GM21423 (cell line): ENCODE results near the gene TSPO2.
"Not testable (repeated sequence)": the region's sequence is repeated elsewhere in the genome, so short reads cannot be mapped to it uniquely, and the experiment has no call there.

Experiments
- ATAC-seq: cut with Tn5 transposase; IDR thresholded peaks from one replicate; pipeline ENCODE4 v1.9.1; 2021; ENCODE audit warnings: mild to moderate bottlenecking, moderate library complexity; ENCODE audit not compliant: unreplicated experiment

TSPO2 gene, protein sequence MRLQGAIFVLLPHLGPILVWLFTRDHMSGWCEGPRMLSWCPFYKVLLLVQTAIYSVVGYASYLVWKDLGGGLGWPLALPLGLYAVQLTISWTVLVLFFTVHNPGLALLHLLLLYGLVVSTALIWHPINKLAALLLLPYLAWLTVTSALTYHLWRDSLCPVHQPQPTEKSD

DNA sequence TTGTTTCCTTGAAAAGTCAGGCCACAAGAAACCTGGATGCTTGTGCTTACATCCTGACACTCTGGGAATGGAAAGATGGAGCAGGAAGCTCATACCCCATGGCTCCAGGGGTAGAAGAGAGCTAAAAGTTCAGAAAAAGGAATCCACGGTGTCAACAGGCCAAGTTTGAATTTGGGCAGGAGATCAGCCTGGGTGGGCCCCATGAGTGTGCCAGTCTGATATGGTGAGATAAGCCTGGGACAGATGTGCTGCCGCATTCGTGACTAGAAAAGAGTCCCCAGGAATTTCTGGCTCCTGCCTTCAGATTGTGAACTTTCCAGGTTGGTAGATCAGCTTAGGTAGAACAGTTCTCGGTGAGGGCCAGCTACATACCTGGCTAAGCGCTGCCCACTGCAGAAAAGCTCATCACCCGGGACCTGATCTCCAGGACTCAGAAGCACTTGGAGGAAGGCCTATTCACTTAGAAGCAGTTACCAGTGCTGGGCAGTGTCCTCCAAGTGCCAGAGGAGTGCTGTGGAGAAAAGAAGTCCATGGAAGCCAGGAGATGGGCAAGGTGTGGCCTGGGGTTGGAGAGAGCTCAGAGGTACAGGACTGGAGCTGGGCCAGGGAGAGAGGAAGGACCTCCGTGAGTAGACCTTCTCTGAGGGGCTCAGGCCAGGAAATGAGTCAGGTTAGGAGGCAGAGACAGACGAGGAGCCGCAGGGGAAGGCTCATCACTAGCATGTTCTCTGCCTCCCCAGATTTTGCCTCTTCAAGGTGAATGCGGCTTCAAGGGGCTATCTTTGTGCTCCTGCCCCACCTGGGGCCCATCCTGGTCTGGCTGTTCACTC lies at the start of gene TSPO2:
Gene TSPO2 (plus strand): TSS at position 242 of the 830 bp plus-strand sequence. CDS start 519 bp downstream, at position 761.
- no peak for ATAC-seq

DNA sequence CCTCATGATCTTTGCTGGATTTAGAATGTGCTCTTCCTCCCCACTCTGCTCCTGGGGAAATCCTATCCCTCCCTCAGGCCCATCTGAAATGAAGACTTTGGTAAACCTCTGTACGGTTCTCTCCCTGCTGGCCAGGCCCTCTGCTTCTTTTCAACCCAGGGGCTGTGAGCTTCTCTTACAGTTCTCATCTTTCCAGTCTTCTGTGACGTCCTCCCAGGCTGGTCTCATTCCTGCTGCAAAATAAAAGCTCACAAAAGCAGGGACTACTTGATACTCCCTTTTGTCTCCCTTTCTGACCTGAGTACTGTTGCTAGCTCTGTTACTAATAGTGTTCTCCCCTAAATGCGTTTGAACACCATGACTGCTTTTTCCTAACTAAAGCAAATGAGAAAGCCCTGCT lies 49.5 kb upstream of the TSPO2 start:
- no peak for ATAC-seq

- ATAC-seq = no peak
These were observed 45.6 kb upstream of the TSPO2 start for GRCh38 chr6:40996591-40997233.

DNA sequence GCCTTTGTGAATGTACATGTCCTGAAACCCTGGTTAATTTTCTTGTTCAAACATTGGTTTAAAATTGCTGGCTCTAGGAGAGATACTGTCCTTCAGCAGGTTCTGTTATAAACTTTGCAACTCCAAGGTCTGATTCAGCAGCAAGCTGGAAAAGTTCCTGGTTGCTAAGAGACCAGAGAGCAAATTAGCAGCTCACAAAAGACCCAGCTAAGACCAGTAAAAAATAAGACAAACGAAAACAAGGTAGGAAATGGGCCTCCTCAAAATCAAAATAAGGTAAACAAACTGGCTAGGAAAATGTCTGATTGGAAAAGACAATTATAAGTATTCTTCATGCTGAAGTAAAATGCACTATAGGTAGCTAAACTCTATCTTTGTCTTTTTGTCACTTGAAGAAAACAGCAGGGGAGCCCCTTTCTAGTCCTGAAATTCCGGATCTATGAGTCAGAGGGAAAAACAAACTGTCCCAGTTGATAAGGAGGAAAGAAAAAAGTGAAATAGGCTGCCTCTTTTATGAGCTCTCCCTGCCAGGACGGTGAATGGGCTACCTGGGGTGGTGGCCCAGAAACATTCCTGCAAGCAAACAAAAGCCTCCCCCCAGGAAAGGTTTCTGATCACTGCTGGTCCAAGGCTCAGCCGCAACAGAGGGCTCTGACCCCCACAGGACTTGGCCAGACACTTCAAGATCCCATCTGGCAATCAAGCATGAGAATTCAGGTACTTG lies 44.9 kb upstream of the TSPO2 start:
- no peak for ATAC-seq

GRCh38 chr6:40998661-40999060 lies 43.6 kb upstream of the TSPO2 start:
- no peak for ATAC-seq

DNA sequence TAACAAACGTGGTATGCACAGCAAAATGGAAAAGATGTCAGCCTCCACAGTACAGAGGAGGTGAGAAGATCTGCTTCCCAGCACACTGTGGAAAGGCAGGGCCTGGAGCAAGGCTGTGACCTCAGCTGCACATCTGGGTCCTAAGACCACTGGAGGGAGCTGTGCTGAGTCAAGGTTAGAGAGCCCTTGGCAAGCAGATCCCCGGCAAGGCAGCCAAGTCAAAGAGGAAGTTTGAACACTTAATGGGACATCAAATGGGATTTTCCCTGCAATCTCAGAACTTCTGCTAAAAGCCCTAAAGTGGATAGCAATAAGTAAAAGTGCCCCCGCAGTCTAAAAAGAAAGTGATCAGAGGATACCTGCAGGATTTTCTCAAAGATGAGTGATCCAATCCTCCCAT lies 42.7 kb upstream of the TSPO2 start:
- ATAC-seq = no peak

DNA sequence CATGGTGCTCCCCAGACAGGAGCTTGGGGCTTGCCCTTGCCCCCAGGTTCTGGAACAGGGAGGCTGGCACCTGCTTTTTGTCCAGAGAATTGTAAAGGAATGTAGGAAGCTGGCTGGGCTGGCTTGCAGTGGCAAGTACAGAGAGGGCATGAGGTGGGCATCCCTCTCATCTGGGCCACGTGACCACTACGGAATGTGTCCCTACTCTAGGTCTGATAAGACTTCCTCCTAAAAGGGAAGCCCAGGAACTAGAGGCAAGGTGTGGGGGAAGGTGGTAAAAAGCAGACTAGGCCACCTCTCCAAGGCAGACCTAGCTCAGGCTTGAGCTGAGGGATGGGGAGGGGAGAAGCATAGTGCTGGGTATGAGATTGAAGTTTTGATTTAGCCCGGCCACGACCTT lies 42.0 kb upstream of the TSPO2 start:
- no peak for ATAC-seq

DNA sequence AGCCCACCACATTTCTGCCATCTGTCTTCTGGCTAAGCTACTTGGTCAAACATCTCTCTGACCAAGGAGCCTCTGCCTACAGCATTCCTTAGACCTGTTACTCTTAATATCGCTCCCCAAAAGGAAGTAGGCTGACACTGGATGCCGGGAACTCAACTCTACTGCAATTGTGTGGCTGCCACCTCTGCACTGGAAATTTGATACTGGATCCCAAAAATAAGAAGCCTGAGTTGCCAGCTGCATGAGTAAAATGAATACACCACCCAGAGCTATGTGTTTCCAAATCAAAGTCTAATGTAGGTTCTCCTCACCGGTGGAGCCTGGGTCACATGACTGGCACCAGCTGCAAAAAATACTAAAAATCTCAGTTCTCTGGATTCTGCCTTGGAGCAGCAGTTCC lies 40.1 kb upstream of the TSPO2 start:
- ATAC-seq = no peak

- not testable (repeated sequence) for ATAC-seq
These were observed 36.0 kb upstream of the TSPO2 start for GRCh38 chr6:41006217-41006616.

- ATAC-seq = not testable (repeated sequence)
These were observed 35.3 kb upstream of the TSPO2 start for GRCh38 chr6:41006980-41007379.

GRCh38 chr6:41008011-41008410 lies 34.3 kb upstream of the TSPO2 start:
- no peak for ATAC-seq

DNA sequence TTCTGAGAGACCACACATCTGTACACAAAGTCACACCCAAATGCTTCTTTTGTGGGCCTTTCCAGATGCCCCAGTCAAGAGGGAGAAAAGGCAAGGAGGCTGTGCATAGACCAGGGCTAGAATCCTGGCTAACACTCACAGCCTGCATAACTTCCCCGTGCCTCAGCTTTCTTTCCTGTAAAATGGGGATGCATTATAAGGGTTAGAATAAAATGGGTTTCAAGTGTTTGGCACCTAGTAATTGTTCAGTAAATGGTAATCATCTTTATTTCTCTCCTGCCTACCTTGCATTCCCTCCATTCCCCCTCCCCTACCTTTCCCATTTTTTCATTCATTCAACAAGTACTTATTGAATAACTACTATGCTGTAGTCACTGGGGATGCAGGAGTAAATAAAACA lies 32.6 kb upstream of the TSPO2 start:
- no peak for ATAC-seq

DNA sequence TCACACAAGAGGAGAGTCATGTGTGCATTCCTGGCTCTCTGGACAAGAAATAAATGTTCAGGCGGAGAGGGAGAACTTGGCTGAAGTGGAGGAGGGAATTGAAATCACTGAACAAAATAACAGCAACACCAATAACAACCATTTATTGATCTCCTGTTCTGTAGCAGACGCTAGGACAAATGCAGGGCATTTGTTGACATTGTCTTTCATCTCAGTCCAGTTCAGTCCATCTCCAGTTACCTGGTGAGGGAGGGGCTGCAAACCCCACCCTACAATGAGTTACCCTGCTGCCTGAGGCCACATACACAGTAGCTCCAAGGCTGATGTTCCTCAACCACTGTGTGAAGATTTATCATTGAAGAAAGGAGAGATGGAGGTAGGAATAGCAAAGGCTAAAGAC lies 30.6 kb upstream of the TSPO2 start:
- no peak for ATAC-seq

DNA sequence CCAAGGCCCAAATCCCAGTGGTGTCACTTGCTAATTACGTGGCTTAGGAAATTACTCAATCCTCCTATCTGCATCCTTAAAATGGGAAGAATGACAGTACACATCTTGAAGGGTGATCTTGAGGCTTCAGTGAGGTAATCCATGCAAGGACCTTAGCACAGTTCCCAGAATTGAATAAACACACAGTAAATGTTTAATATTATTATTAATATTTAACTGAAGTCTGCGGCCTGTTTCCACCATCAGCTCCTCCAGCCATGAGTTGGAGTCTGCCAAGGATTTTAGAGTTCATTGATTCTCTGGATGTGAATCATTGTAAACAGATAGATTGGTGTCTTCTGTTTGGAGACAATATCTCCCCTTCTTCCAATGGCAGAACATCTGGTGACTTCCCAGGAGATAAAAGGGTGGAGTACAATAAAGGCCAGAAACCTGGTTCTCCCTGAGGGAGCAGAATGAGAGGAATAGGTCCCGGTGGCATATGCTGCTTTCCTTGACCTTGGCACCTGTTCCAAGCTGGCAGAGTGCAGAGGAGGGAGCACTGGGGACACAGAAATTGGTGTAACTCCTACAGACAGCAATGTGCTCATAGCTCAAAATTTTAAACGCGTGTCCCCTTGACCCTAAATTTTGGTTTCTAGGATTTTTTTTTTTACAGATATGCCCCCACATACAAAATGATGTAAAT lies 28.7 kb upstream of the TSPO2 start:
- no peak for ATAC-seq

DNA sequence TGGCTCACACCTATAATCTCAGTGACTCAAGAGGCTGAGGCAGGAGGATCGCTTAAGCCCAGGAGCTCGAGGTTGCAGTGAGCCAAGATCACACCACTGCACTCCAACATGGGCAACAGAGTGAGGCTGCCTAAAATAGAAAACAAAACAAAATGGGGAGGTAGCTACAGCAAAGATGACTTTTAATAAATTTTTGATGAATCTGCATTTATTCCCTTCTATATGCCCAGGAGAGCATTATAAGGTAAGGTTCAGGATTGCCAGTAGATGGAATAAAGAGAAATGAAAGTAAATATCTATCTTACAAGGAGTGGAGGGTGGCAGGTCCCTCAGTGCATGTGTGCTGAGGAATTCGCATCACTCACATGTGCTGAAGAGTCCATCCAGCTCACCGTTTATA lies 27.5 kb upstream of the TSPO2 start:
- ATAC-seq = no peak

DNA sequence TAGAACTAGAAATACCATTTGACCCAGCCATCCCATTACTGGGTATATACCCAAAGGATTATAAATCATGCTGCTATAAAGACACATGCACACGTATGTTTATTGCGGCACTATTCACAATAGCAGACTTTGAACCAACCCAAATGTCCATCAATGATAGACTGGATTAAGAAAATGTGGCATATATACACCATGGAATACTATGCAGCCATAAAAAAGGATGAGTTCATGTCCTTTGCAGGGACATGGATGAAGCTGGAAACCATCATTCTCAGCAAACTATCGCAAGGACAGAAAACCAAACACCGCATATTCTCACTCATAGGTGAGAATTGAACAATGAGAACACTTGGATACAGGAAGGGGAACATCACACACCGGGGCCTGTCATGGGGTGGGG lies 26.4 kb upstream of the TSPO2 start:
- ATAC-seq = not testable (repeated sequence)

GRCh38 chr6:41017663-41018062 lies 24.6 kb upstream of the TSPO2 start:
- ATAC-seq = no peak

DNA sequence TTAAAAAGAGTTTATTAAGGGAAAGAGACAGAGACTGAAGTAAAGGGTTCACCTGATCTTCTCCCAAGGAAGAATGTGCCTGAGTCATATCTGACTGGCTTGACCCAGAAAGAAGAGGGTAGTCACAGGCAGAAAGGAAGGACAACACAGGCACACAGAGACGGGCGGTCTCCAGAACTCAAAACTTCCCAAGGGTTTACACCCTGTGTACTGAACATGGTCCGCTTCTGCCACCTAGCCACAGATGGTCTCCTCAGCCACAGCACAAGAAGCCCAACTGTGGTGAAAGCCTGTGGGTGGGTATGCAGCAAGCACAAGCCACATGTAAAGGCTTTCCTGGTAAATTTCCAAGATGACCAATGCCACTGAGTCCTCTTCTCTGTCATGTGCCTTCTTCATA lies 20.4 kb upstream of the TSPO2 start:
- ATAC-seq = no peak

- ATAC-seq = no peak
These were observed 20.0 kb upstream of the TSPO2 start for GRCh38 chr6:41022294-41022693.

DNA sequence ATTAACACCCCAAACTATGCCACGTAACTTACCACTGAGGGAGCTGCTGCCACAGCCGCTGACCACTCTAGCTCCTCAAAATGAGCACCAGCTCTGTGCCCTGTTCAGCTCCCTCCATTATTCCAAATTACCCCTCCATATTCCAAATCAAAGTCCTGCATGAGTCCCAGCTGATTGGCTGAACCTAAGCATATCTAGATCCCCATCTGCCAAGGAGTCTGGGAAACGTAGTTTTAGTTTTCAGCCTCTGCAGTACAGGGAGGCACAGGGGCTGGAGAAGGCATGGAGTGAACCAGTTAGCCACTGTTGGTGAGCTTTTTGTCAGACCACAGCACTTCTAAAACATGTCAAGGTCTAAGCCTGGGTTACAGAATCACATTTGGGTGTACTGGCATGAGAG lies 19.2 kb upstream of the TSPO2 start:
- no peak for ATAC-seq

GRCh38 chr6:41025966-41026530 lies 16.2 kb upstream of the TSPO2 start:
- no peak for ATAC-seq
